GM19372 (cell line): ENCODE results near the gene ZNF277.

Source experiments
- ATAC-seq: cut with Tn5 transposase; IDR thresholded peaks from one replicate; pipeline ENCODE4 v1.9.1; 2021; ENCODE audit warnings: mild to moderate bottlenecking, low read depth, moderate library complexity; ENCODE audit not compliant: unreplicated experiment

ZNF277 gene

GRCh38 chr7:112183266-112183665 is 23.2 kb upstream of the ZNF277 start:
- ATAC-seq = no peak

DNA sequence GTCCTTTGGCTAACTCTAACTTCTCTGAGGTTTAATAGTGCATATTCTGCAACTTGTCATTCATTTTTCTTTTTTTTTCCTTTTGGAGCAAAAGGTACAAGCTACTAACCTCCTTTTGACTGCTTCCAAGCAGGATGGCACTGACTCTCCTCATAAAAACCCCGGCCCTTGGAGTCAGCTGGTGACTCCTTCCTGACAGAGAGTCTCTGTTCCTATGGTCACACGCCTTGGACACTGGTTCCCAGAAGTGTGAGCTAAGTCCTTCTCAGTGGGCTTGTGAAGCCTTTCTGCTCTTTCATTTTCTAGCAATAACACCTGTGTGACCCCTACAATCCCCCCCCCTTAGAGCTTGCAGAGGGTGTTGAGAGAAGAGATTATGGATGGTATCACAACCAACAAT is 22.0 kb upstream of the ZNF277 start:
- ATAC-seq = no peak

GRCh38 chr7:112185005-112185834 is 21.3 kb upstream of the ZNF277 start:
- no peak for ATAC-seq

- ATAC-seq = no peak
Measured at GRCh38 chr7:112186300-112186699, 20.2 kb upstream of the ZNF277 start.

GRCh38 chr7:112188257-112188656 is 18.2 kb upstream of the ZNF277 start:
- ATAC-seq = no peak

DNA sequence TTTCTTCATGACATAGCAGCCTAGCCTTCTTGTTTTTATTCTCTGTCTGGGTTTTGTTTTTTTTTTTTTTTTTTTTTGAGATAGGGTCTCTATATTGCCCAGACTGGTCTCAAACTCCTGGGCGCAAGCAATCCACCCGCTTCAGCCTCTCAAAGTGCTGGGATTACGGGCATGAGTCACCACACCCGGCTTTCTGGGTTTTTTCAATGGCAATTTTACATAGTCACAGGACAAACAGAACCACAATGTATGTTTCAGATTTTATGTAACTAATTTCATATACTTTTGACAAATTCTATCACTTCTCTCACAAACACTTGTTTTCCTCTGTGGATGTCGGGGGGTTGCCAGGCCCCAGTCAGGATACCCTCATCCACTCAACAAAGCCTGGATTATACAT is 16.8 kb upstream of the ZNF277 start:
- no peak for ATAC-seq

DNA sequence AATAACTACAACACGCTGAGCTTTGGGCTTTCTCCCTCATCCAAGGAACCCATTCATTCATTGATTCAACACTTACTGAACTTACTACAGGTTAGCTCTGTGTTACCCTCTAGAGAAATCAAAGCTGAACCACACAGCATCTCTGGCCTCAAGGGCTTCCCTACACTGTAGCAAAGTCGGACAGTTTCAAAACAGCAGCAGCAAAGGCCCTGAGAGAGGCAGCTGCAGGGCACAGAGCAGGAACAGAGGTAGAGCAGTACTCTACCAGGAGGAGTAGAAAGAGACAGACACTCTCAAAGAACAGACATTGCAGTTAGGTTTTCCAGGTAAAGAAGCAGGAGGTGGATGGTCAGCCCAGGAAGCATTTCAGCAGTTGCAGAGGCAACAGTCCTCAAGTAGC is 16.4 kb upstream of the ZNF277 start:
- ATAC-seq = no peak

DNA sequence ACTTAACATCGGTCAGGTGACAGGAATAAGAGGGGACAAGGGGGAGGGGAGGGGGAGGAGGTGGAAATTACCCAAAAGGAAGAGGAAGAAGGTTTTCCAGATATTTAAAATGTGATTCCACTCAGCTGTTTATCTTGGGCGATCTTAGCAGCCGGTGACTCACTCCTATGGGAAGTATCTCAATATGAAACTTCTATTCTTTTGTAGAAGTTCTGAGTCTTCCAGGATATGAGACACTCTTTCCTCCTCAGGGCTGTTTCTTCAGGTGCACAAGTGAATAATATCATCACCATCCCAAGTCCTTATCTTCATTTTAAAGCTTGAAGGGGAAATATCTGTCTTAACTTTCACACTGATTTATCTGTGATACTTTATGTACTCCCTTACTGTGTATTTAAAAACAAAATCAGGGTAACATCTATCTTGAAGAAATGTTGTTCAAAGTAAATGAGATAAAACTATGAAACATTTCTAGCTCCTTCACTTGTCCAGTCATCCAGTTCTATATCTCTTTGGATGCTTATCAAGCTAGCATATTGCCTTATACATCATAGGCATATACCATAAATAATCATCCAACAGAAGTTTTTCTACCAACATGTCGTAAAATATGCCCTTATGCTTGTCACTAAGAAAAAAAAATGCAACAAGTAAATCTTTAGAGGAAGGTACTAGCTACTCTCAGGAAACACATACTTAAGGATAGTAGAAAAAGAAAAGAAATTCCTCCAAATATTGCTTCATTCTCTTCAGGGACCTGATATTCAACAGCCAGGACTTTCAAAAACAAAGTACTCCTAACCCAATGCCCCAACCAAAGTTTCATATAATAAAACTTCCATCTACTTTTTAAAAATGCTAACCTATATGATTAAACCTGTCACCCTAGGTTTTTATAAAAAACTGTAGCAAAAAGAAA is 14.0 kb upstream of the ZNF277 start:
- no peak for ATAC-seq

DNA sequence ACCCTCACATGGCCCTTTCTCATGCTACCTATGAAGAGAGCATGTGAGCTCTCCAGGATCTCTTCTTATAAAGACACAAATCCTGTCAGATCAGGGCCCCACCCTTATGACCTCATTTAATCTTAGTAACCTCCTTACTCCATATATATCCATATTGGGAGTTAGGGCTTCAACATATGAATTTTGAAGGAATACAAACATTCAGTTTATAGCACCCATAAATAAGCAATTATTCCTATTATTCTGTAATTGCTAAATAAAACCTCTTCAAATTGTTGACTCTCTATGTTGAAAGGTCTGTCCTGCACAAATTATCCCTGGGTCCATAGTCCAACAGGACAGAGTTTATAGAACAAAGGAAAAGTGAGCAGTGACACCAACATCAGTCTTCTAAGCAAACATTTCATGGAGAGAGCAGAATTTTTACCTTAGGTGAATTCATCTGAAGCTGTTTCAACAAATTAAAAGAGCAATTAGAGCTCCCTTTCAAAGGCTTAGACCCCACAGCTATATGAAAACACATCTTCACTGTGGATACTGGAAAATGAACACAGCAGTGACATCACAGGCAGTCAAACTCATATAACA is 12.5 kb upstream of the ZNF277 start:
- ATAC-seq = no peak

DNA sequence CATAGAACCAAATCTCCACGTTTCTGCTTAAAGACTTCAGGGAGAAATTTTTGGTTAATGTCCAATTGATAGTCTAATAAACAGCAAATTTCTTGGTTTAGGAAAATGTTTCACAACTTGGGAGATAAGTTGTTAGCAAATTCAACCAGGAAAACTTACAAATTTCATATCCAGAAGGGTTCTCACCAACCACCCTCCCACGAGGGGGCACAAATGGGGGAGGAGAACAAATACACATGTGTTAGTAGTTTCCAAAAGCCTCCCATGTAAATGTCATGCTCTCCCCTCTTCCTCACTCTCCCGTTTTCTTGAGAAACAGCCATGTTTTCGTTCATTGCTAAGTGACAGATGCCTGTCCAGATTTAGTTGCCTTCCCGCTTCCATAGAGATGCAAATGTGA is 10.8 kb upstream of the ZNF277 start:
- no peak for ATAC-seq

GRCh38 chr7:112197322-112197721 is 9.2 kb upstream of the ZNF277 start:
- no peak for ATAC-seq

DNA sequence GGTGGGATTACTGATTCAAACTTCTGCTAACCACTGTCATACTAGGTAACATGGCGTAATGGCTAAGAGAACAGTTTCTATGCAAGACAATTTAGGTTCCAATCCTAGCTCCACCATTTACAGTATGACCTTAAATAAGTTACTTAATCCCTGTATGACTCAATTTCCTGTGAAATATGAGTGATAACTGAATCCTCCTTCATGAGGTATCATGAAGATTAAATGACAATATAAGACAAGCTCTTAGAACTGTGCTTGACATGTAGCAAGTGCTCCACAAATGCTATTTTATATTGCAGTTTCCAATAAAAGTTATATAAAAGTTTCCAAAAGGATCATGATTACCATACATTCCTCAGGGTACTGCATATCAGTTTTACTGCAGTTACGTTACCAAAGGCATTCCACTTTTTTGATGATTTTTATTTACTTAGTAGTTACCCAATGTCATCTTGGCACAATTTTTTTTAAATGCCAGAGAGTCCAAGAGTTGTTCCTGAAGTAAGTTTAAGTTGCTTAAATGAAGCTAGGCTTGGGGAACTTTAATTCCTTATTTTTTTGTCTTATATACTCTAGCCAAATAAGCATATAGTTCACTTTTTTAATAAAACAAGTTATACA is 7.3 kb upstream of the ZNF277 start:
- ATAC-seq = no peak

DNA sequence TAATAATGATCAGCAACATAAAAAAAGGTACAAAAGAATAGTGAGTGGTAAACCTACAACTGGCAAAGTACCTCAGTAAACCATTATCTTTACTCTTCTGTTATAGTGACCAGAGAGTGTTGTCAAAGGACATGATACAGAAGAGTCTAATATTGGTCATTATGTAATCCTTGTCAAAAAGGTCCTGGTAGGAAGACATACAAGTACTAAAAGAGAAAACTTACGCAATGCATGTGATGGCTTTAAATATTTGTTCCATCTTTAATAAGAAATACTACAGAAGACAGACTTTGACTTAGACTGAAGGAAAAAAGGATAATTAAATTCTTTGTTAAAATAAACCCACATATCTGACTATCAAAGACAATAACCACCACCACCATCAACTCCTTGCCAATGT is 6.8 kb upstream of the ZNF277 start:
- no peak for ATAC-seq

GRCh38 chr7:112201411-112201810 is 5.1 kb upstream of the ZNF277 start:
- no peak for ATAC-seq

- no peak for ATAC-seq
Measured at GRCh38 chr7:112201839-112202238, 4.7 kb upstream of the ZNF277 start.

GRCh38 chr7:112202816-112203215 is 3.7 kb upstream of the ZNF277 start:
- no peak for ATAC-seq

- no peak for ATAC-seq
Measured at GRCh38 chr7:112203365-112203739, 3.1 kb upstream of the ZNF277 start.

- ATAC-seq = no peak
Measured at GRCh38 chr7:112204499-112205342, 1.8 kb upstream of the ZNF277 start.

GRCh38 chr7:112205343-112206237 is 905 bp upstream of the ZNF277 start:
- ATAC-seq = peak; percentile 3
